Measurements from ENCODE around the gene MMP26.

MMP26 gene

DNA sequence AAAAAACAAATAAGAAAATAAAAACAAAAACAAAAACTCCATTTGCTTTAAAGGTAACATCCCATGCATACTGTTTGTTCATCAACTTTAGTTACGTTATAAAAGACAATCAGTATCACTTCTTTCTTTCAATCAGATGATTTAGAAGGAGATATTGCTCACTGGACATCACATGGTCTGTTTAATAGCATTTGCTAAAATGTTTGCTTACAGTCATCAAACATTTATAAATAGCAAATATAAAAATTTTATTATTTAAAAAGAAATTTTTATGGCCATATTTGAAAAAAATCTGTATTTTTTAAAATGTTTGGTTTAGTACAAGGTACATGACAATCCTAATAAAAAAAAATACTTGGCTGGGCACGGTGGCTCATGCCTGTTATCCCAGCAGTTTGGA is 22.6 kb downstream of the MMP26 start:
- no peak for DNase-seq

DNA sequence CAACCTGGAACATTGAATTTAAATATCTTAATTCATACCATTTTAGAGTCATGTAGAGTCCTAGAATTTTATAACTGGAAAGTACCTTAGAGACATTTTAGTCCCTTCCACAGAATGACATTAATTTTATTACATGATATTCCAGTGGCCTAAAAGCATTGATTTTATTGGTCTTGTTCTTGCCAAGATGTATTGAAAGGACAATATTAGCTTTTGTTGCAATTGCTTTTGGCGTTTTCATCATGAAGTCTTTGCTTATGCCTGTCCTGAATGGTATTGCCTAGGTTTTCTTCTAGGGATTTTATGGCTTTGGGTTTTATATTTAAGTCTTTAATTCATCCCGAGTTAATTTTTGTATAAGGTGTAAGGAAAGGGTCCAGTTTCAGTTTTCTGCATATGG is 36.2 kb downstream of the MMP26 start:
- no peak for DNase-seq

DNA sequence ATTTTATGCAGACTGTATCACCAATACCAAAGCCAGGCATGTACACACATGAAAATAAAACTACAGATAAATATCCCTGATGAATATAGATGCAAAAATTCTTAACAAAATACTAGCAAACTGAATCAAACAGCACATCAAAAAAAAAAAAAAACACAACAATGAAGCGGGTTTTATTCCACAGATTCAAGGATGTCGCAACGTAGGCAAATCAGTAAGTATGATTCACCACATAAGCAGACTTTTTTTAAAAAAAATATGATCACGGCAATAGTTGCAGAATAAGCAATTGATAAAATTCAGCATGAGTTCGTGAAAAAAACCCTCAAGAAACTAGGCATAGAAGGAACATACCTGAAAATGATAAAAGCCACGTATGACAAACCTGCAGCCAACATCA is 43.9 kb downstream of the MMP26 start:
- DNase-seq: no peak

DNA sequence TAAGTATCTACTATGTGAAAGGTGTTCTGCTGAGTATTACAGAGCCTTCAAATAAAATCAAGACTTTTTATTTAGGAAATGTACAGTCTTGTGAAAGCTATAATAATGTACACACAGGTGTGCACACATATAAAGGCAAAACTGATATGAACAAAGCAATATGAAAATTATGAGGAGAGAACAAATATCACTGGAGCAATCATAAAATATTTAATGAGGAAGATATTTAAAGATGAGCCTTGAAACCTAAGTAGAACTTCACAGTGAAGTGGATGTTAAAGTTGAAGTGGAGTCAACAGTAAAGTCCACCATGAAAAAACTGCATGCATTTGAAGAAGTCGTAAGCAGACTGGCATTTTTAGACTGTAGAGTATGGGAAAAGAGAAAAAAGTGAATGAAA is 46.6 kb downstream of the MMP26 start:
- no peak for DNase-seq

Measured in NCI-H226 (cell line).